HG03565 (cell line): ENCODE results near the gene S100A7.
"Not testable (repeated sequence)": the region's sequence is repeated elsewhere in the genome, so short reads cannot be mapped to it uniquely, and the experiment has no call there.

Experiments used
- ATAC-seq: cut with Tn5 transposase; IDR thresholded peaks from one replicate; pipeline ENCODE4 v1.9.1; 2021; ENCODE audit warnings: mild to moderate bottlenecking, moderate library complexity; ENCODE audit not compliant: unreplicated experiment

Gene S100A7

DNA sequence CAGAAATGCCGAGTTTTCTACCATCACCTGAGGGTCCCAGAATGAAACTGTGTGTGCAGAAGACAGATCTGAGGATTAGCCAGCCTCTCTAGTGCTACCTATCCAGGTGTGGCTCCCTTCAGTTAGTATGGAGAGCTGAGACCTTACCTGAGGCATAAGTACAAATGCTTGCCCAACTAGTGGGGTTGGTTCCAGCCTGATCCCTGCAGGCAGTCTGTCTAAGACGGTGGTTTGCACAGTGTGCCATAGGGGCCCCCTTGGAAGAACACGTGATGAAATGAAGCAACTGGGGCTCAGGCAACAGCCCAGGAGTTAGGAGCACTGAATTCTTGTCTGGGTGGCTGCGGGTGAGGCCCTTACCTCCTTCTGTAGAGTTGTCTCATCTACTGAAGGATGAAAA lies 28.5 kb downstream of the S100A7 start:
- no peak for ATAC-seq

DNA sequence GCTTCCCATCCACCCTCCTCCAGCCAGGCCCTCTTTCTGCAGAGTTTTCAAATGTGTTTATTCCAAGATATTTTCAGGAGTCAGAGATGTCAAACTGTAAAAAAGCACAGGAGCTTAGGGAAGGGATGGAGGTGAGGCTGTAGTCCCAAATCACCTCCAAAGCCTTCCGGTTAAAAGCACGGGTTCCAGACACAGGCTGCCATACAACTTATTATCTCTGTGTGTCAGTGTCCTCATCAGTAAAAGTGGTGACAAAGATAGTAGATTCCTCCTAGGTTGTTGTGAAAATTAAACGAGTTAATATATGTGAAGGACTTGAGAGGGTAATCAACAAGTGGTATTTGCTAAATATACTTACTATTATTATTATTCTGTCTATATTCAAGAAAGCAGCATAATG lies 29.0 kb downstream of the S100A7 start:
- no peak for ATAC-seq

DNA sequence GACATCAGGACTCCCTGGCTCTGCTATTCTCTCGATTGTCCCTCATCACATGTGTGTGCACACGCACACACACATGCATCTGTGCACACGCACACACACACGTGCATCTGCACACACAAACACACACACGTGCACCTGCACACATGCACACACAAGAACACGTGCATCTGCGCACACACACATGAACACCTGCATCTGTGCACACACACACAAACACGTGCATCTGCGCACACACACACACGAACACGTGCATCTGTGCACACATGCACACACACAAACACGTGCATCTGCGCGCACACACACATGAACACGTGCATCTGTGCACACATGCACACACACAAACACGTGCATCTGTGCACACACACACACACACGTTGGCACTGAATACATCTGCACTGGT lies 29.4 kb downstream of the S100A7 start:
- ATAC-seq: no peak

DNA sequence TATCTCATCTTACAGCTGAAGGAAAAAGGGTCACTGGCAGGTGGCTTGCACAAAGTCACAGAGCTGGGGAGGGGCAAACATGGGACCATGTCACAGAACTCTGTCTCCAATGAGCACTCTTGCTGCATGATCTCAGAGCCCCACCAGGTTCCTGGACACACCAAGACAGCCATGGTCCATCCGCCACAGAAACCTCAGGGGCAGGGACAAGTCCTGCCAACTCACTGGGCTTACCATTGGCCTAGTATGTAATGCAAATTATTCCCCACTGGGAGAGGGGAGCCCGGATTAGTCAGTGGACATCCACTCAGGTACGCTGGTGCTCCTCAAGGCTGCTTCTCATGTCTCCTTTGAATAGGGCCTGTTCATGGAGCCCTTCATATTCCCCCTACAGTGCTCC lies 29.9 kb downstream of the S100A7 start:
- ATAC-seq: no peak

DNA sequence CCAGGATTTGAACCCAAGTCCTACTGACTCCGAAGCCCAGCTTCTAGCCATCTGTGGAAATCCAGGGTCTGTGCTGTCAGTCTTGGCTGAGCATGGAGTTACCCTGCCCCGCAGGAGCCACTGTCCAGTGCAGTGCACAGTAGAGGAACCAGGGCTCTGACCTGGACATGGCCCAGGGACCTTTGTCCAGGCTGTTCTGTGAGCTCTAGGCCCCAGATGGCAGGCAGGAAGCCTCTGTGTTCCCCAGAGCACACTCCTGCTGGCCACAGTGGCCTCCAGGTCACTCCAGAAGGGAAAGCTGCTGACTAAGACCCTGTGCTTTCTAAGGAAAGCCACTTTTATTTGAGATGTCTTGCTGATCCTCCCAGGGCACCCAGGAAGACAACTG lies 30.3 kb downstream of the S100A7 start:
- no peak for ATAC-seq

DNA sequence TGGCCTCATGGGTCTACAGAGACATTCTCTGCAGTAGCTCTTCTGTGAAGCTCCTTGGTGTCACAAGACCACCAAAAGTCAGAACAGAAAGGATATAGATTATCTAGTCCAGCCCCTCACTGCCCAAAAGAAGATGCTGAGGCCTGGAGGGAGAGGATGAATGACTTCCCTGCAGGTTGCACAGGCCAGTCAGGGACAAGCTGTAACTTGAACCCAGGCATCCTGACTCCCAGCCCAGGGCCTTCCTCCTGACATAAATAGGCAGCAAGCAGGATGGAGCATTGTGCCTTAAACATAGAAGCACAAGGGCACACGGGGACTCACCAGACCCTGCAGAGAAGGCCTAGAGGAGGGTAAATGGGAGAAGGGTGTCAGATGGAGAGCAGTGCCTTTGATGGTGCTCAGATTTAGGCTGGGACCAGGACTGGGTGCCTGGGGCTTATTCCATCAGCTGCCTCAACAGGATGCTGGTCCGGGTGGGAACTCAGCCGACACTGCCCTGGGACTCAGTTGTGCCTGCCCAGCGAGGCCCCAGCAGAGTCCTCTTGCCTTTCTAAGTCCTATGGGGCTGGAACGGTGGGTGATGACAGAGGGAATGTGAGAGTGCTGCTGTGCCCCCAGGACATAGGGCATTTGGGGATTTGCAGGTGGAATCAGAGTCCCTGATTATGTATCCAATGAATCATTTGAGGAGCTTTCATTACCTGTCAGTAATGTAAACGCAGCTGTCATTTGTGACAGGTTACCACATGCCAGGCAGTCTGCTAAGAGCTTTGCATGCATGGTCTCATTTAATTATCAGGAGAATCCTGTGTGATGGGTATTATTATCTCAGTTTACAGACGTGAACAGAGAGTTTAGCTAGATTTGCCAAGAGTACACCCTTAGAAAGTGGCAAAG lies 30.9 kb downstream of the S100A7 start:
- no peak for ATAC-seq

DNA sequence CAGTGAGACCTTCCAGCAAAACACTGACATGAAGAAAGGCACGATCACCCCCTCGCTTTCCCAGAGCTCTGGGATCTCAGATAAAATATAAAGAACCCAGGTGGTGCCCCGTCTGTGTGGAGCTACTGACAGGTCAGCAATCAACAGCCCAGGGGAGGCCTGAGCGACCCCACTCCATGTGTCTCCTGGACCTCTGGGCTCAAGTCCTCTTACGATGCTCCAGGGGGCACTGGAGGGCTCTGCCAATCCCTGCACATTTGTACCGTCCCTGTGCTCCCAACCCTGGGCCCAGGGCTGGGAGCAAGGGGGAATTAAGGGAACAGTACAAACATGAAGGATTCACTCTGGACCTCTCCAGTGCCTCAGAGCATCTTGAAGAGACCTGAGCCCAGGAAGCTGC lies 31.7 kb downstream of the S100A7 start:
- ATAC-seq: no peak

DNA sequence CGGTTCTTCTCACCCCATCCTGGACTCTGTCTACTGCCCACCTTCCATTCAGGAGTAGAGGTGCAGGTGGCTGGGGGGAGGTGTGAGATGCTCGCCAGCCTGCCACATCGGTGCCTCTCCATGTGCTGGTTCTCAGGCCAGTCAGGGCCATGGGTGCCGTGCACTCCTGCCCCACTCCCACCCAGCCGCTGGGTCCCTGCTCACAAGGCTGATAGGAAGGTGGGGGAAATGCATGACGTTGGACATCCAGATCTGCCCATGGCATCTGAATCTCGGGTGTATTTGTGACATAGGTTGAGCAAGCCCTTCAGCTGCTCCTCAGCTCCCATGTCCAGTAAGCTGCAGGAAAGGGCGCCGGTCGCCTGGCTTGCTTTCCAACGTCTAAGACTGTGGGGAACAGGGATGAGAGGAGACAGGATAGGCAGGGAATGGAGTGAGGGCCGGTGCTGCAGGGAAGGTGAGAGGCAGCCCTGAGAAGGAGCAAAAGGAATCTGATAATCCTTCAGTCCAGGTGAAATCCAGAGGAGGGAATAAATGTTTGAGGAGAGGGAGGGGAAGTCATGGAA lies 32.3 kb downstream of the S100A7 start:
- ATAC-seq: no peak

DNA sequence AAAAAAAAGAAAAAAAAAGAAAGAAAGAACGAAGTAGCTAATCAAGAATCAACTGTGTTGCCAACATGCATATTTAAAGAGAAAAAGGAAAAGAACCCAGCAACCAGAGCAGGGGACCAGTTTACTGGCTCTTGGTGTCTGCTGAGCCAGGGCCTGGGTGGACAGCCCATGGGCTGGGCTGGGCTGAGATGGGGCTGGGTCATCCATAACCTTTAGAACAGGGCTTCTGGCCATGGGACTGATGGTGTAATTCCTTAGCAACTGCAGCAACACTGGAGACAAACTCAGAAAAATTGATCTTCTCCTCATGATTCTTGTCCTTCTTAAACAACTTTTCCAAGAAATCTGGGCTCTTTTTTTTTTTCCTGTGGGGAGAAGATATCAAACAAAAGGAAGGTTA lies 33.6 kb downstream of the S100A7 start:
- ATAC-seq: no peak

DNA sequence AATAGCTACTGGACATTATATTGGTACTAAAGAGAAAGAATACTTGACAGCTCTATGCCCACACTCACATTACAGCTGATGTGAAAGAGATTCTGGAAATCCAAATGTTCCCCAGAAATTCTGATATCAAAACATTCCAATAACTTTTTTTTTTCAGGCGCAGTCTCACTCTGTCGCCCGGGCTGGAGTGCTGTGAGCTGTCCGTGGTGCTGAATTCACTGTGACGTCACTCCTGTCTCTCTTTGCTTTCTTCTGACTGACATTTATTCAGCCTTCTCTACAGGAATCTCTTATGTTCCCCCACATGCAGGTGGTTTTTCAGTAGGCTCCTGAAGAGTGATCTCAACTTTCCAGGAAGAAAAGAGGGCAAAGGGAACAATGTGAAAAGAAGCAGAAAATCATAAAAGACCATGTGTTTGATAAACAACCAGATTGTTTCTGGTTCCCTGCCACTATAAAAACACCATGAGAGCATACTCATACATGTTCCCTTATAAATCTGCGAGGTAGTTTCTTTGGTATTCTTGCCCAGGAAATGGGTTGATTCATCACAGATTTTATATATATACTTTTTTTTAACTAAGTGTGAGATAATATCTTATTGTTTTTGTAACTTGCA lies 37.9 kb downstream of the S100A7 start:
- no peak for ATAC-seq

DNA sequence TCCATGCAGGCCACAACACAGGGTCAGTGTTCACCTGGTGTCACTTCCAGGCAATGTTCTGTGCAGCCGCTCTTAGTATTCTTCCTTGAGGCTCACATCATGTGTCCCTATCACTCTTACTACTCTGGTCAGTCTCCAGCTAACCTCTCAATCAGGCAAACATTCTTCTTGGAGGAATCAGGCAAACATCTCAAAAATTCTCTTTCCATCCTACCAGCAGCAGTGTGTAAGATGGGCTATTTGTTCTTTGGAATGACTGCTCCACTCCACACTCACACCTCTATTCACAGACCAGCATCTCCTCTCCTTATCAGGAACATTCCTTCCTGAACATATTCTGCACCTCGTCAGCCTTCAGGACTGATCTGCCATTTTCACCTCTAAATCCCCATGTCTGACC lies 40.1 kb downstream of the S100A7 start:
- no peak for ATAC-seq

DNA sequence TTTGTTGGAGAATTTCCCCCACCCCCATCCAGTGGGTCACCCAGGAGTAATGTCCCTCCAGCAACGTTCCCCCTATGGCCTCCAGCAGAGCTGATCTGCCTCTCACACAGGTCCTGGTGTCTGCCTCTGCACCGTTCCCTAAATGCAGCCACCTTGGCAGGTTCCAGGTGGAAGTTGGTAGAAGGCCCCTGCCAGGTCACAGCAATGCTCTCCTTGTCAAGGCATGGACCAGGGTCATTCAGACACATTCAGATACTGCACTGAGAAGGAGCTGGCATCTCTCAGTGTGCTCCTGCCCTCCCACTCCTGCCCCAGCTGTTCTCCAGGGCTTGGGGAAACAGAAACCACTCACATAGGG lies 41.0 kb downstream of the S100A7 start:
- not testable (repeated sequence) for ATAC-seq

DNA sequence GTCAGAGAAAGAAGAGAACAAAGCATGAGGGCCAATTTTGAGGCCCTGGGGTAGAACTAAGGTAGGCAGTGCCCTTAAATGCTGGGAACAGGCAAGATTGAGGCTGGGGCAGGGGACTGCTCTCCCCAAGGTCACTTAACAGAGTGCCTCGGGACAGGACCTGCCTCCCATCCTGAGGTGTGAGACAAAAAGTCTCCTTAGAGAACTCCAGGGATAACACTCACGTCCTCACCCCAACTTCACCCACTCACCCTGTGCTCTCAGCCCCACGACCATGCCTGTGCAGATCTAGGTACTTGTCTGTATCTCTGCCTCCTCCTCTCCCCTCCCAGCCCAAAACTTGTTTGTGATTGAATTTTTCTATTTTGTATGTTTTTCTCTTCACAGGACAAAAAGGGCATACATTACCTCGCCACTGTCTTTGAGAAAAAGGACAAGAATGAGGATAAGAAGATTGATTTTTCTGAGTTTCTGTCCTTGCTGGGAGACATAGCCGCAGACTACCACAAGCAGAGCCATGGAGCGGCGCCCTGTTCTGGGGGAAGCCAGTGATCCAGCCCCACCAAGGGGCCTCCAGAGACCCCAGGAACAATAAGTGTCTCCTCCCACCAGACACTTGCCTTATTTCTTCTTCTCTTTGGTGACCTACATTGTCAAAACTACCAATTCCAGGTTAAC lies 41.6 kb downstream of the S100A7 start:
- ATAC-seq: not testable (repeated sequence)

DNA sequence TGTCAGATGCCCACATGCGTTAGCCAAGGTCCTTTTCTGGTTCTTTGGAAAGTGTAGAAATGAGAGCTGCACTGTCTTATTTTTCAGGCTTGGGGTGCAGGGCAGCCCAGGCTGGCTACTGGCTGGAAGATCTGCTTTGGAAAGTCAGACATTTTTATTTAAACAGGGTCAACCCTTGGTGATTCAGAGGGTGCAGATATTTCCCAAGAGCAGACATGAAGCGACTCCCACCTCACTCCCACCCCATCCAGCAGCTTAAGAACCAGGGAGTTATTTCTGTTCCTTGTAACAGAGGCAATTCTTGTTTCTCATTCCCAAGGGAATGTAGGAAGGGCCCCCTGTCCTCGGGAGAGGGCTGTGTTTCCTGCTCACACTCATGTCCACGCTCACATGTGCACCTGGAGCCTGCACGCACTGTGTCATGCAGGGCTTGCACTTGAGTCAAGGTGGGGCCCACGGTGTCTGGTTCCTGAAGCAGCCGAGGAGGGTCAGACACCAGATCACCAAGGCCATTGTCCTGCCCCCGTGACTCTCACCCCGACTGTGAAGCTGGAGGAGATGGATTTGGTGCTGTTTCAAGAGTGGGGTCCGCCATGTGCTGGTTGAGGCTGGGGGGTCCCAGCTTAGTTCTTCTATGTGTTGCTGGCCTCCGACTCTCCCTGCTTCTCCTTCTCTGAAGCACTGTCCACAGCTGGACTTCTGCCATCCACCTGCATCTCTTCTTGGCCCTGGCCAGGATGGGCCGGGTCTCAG lies 43.1 kb downstream of the S100A7 start:
- no peak for ATAC-seq

DNA sequence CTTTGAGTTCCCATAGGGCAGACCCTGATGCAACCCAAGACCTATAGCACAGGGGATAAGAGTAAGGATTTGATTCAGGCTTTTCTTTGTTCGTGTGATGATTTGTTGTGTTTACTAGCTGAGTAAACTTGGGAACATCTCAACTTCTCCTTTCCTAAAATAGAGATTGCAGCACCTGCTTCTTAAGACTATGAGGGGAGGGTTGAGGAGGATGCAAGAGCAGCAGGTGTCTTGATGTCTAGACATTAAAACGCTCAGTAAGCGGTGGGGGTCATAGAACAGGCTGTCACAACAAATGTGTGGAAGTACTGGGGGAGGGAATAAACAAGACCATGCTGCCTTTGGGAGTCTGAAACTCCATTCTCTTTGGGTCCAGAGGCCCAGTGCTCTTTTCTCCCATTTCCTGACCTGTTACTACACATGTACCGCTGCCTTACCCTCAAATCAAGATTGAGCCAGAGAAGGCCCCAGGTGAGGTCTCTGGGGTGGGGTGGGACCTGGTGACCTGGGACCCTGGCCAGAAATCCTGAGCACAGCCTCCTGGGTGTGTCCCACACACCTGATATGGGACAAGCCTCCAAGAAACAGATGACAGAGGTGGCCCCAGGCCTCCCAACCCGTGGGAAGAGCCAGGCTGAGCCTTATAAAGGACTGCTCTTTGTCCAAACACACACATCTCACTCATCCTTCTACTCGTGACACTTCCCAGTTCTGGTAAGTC lies 44.4 kb downstream of the S100A7 start, which contains the start of gene S100A7A:
S100A7A (plus strand) TSS at position 671 of the 721 bp plus-strand sequence. CDS start 1,563 bp downstream, outside the sequence.
- ATAC-seq: no peak

DNA sequence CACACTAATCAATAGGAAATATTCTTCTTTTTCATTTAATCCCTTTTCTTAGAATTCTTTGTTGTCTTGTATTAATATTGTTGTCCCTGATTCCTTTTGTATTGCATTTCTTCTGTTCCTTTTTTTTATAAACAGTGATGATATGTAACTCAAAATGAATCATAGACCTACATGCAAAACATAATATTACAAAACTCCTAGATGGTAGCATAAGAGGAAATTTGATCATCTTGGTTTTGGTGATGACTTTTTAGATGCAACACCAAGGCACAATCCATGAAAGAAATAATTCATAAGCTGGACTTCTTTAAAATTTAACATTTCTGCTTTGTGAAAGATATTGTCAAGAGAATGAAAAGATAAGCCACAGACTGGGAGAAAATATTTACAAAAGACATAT lies 46.5 kb downstream of the S100A7 start:
- ATAC-seq: not testable (repeated sequence)
